Fibroblast of the aortic adventitia (primary cell): ENCODE data around the gene IL31RA. TPM values are rescaled to one million over a fixed set of nuclear protein-coding genes. Genes with fewer than 3 reads are reported as not detected.

Source experiments
- DNase-seq: peaks from one replicate; pipeline ENCODE4 v3.0.0-alpha.2; 2010; ENCODE audit warnings: low read depth
- H3K4me3 ChIP-seq: 2 replicates; pipeline ENCODE4 v1.5.1; 2011; ENCODE audit warnings: low read depth, mild to moderate bottlenecking, control low read depth, low read length, moderate library complexity
- total RNA-seq: library from RNA; depleted of rRNA; stranded (reverse); fragments of >200 nt; gene quantifications from 2 replicates; pipeline ENCODE4 v1.2.3, GENCODE V29; 2012; ENCODE audit warnings: low replicate concordance
- TF ChIP-seq, protein P1 (sequence below): IDR thresholded peaks from 2 replicates; pipeline ENCODE4 v1.5.1; 2011; ENCODE audit warnings: mild to moderate bottlenecking, low read length, control low read depth, inconsistent platforms; ENCODE audit not compliant: insufficient read depth

IL31RA gene
- total RNA-seq, 1 donor, result 0.72 TPM

DNA sequence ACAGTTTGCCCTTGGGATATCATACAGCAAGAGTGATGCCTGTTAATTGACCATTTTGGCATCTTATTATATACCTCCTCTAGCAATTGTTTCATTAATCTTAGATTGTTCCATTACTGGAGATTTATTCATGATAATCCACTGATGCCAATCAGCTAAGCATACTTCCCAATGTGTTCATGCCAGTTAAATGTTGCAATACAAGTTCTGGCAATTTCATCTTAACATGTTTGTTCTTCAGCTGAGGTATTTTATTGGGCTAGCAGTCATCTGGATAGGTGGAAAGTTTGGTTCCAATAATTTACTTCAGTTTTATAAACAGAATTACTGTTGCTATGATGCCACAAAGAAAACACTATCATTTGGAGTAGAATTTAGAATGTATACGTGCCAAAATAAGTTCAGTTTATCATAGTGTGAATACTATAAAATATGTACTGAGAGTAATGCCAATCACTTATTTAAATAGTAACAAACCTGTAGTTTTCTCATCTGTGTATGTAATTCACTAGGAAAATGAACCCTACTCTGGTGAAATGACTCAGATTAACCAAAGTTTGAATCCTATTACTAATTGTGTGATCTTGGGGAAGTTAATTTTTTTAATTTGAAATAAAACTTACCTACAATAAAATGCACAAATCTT is 27.9 kb upstream of the IL31RA start:
- TF ChIP-seq, protein P1, sequence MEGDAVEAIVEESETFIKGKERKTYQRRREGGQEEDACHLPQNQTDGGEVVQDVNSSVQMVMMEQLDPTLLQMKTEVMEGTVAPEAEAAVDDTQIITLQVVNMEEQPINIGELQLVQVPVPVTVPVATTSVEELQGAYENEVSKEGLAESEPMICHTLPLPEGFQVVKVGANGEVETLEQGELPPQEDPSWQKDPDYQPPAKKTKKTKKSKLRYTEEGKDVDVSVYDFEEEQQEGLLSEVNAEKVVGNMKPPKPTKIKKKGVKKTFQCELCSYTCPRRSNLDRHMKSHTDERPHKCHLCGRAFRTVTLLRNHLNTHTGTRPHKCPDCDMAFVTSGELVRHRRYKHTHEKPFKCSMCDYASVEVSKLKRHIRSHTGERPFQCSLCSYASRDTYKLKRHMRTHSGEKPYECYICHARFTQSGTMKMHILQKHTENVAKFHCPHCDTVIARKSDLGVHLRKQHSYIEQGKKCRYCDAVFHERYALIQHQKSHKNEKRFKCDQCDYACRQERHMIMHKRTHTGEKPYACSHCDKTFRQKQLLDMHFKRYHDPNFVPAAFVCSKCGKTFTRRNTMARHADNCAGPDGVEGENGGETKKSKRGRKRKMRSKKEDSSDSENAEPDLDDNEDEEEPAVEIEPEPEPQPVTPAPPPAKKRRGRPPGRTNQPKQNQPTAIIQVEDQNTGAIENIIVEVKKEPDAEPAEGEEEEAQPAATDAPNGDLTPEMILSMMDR, result no peak

DNA sequence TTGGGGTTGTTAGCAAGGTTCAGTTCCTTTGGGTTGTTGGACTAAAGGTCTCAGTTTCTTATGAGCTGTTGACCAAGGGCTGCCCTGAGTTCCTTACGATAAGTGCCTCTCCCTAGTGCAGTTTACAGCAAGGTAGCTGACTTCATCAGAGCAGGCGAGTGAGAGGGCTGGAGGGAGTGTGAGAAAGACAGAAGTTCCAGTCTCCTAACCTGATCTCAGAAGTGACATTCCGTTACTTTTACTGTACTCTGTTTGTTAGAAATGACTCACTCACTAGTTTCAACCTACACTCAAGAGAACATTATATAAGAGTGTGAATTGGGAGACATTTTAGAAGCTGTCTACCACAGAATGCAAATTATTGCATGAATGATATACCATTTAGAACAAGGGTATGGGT is 21.2 kb upstream of the IL31RA start:
- H3K4me3 ChIP-seq, result no peak overlapping the region
- no peak for DNase-seq
- TF ChIP-seq, protein P1, result no peak

More for the DNA sequence above, 27.9 kb upstream of the IL31RA start:
- no peak overlapping the region for H3K4me3 ChIP-seq
- no peak for DNase-seq

DNA sequence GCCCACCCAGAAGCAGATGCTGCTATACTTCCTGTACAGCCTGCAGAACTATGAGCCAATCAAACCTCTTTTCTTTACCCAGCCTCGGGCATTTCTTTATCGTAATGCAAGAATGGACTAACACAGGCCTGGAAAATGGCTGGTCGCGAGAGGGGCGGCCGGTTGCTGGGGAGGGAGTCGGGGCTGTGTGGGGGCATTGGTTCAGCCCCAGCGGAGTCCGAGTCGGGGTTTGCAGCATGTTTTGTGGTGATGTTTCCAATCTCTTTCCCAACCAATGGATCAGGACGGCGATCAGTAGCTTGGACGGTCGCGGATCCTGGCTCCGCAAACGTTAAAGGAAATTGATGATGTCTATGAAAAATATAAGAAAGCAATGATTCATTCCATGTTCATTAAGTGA is 18.7 kb upstream of the IL31RA start:
- TF ChIP-seq, protein P1, result no peak
- DNase-seq, result no peak
- no peak overlapping the region for H3K4me3 ChIP-seq

DNA sequence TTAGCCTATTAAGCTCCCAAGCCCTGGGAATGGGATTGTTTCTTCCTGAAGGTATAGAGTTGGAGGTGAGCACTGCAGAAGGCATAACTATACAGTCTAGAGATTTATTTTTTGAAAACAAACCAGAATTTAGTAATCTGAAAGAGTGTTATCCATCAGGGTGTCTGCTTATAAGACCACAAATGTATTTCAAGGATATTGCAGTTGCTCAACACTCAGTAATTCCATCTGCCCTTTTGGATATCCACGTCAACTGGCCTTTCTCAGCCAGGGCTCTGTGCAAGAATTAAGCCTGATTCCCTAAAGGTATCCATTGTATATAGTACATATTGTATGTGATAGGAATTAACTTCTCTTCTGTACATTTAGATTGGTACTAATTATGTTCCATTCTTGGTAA is 15.0 kb upstream of the IL31RA start:
- TF ChIP-seq, protein P1, result no peak
- no peak for DNase-seq
- H3K4me3 ChIP-seq, result no peak overlapping the region

DNA sequence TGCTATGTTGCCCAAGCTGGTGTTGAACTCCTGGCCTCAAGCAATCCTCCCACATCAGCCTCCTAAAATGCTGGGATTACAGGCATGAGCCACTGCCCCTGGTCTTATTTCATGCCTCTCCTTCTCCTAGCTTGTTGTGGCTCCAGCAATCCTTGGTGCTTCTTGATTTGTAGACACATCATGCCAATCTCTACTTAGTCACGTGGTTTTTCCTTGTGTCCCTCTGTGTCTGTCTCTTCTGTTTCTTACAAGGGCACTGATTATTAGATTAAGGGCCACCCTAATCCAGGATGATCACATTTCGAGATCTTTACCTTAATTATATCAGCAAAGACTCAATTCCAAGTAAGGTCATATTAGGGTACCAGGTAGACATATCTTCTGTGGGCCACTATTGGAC is 9.2 kb upstream of the IL31RA start:
- H3K4me3 ChIP-seq, result no peak overlapping the region
- TF ChIP-seq, protein P1, result no peak
- DNase-seq, result no peak

DNA sequence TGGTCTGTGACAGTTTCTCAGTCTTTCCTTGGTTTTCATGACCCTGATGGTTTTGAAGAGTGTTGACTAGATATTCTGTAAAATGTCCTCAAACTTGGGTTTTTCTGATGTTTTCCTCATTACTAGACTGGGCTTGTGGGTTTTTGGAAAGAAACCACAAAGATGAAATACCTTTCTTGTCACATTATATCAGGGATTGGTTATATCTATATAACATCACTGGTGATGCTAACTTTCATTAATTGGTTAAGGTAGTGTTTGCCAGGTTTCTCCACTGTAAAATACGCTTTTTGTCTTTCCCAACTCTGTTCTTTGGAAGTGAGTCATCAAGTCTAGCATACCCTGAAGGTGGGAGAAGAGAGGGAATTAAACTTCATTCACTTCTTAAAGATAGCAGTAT is 3.3 kb upstream of the IL31RA start:
- DNase-seq, result no peak
- TF ChIP-seq, protein P1, result no peak
- no peak overlapping the region for H3K4me3 ChIP-seq

DNA sequence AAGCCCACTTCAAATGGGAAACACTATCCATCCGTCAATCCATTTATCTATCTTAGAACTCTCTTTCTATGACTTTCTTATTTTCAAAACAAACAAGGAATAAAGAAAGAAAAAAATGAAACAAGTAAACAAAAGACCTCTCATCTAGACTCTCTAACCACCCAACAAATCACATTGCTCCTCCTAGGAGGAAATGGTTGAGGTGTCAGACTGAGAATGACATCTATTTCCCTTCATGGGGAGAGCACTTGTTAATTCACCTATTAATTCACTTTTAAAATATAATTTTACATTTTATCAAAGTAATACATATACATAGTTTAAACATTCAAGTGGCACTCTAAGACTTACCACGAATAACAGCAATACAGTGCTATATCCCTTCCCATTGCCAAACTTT is 2.4 kb upstream of the IL31RA start:
- H3K4me3 ChIP-seq, result no peak overlapping the region
- TF ChIP-seq, protein P1, result no peak
- no peak for DNase-seq
